Small intestine (tissue), 7 donors: ENCODE measurements around the gene MFSD6. TPM values are rescaled to one million over a fixed set of nuclear protein-coding genes. Genes with fewer than 3 reads are reported as not detected.

Source experiments
- DNase-seq, 2 donors: peaks; one replicate each; pipeline versions ENCODE4 v3.0.0 to v3.0.0-alpha.2; 2013
- FAIRE-seq: peaks from 2 replicates; lab custom pipeline; 2012; peaks lifted over from hg19 to GRCh38; lab: Jason Lieb, UNC
- H3K27ac ChIP-seq, 3 donors: one replicate each; pipeline ENCODE4 v1.5.1; 2013; ENCODE audit warnings: low read length in 2 of 3, mild to moderate bottlenecking in 2 of 3, control low read depth in 1 of 3, inconsistent platforms in 1 of 3, low read depth in 1 of 3, moderate library complexity in 1 of 3
- H3K27me3 ChIP-seq, 3 donors: one replicate each; pipeline ENCODE4 v1.6.1; 2013; ENCODE audit warnings: low read length in 3 of 3, inconsistent platforms in 1 of 3; ENCODE audit not compliant: control insufficient read depth in 3 of 3, insufficient read depth in 3 of 3
- H3K36me3 ChIP-seq, 3 donors: one replicate each; pipeline ENCODE4 v1.6.1; 2013; ENCODE audit warnings: low read length in 3 of 3, inconsistent platforms in 1 of 3, low read depth in 1 of 3, mild to moderate bottlenecking in 1 of 3, moderate library complexity in 1 of 3; ENCODE audit not compliant: control insufficient read depth in 3 of 3, insufficient read depth in 2 of 3
- H3K4me1 ChIP-seq, 3 donors: one replicate each; pipeline ENCODE4 v1.6.1; 2013; ENCODE audit warnings: low read length in 2 of 3, inconsistent platforms in 1 of 3, low read depth in 1 of 3, mild to moderate bottlenecking in 1 of 3, moderate library complexity in 1 of 3; ENCODE audit not compliant: control insufficient read depth in 3 of 3, insufficient read depth in 2 of 3
- H3K4me3 ChIP-seq, 3 donors: one replicate each; pipeline ENCODE4 v1.5.1; 2013; ENCODE audit warnings: low read length in 3 of 3, control low read depth in 1 of 3, inconsistent platforms in 1 of 3, low read depth in 1 of 3, mild to moderate bottlenecking in 1 of 3, moderate library complexity in 1 of 3
- H3K9me3 ChIP-seq, 2 donors: one replicate each; pipeline ENCODE4 v1.6.1; 2013; ENCODE audit warnings: low read depth in 1 of 2, low read length in 1 of 2; ENCODE audit not compliant: control insufficient read depth in 2 of 2, insufficient read depth in 1 of 2
- WGBS, 3 donors: extraction: QIAGEN DNeasy Blood & Tissue Kit; methylation state at CpG; one replicate each; pipeline ENCODE4 v1.1.7; 2013; 5-methylcytosine and 5-hydroxymethylcytosine counted together
- polyA plus RNA-seq, 4 donors: library from polyadenylated mRNA; stranded (reverse) in 3 of 4; unstranded in 1 of 4; fragments of 200-250 nt in 3 of 4; fragments of 120-200 nt in 1 of 4; gene quantifications; one replicate each; pipeline versions ENCODE4 v1.2.1 to v1.2.3, GENCODE V29; 2013
- donor health status: healthy with polysubstance abuse.
- donor health status: control.
- donor health status: control.
- donor health status: Bipolar disorder and iron deficiency.
- donor health status: healthy.

MFSD6 gene
- polyA plus RNA-seq, 4 donors: 5.9 to 24.4 (median 15.1) TPM

DNA sequence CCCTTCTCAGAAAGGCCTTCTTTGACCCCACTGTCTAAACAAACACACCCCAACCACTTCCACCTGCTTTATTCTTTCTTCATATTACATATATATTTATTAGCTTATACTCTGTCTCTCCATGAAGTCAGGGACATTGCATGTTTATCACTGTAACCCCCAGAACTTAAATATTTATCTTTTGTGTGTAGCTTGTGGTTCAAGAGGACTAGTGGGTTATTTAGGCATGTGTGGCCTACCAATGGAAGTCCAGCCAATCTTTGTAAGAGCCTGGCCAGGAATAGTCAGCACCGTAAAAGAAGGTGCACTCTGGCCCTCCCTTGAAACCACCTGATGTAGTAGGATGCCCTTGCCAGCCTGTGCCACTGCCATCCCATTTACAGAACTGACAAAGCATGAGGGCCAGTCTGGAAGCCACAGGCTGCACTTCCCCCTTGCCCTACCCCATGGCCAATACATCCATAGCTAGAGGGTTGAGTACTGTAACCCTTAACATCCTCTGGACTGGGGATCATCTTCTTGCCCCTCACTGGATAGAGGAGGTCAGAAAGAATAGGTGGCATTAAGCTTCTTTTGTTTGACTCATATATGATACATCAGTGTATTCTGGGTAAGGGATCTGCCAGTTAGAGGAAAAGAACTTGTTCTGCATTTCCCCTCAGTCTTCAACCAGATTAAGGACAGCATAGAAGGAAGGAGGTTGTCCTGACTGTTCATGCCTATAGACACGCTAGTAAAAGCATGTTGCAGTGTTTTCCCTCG, 121.5 kb downstream of the MFSD6 start:
- 54 to 80% (median 62%) methylated on average over 3 of the region's 3 CpGs for WGBS, 3 donors
- FAIRE-seq: no peak
- peak overlapping the region in 1 of 3 donors; percentile 37 for H3K27ac ChIP-seq

DNA sequence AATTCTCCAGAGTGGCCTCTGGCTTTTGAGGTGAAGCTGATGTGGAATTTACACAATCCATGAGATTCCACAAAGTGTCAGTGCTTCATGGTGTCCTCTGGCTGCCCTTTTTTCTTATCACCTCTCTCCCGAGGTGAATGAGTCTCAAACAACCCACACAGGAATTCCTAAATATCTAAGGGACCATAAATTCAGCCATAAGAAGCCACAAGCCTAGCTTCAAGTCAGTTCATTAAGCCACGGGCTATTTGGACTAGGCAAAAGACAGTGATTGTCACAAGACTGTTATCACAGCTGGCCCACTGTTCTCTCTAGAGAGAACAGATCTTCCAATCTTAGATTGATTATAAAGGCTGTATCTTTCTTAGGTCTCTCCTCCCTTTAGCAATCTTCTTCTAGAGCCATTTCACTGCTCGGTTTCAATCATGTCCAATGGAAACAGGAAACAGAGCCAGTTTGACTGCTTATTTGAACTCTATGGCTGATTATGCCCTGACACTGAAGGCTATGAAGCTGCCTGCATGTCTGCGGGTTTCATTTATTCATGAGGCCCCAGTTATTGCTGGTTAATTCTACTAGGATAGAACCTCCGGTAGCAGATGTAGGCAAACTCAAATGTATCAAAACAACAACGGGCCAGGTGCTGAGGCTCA, 122.2 kb downstream of the MFSD6 start:
- no peaks in the 10 kb centered on the region for H3K27me3 ChIP-seq
- no peak for FAIRE-seq
- H3K36me3 ChIP-seq: no peaks in the 10 kb centered on the region
- H3K9me3 ChIP-seq: no peaks in the 10 kb centered on the region
- H3K27ac ChIP-seq: peak overlapping the region in 2 of 3 donors; percentile 14 to 37
- H3K4me3 ChIP-seq: no peak overlapping the region
- 28 to 46% (median 45%) methylated on average over 6 of the region's 6 CpGs for WGBS, 3 donors
- peaks cover 5 to 18% (median 10%) of the 10 kb centered on the region in 3 donors for H3K4me1 ChIP-seq
- DNase-seq: peak; percentile 29 to 60

More for the DNA sequence above, 121.5 kb downstream of the MFSD6 start:
- no peaks in the 10 kb centered on the region for H3K36me3 ChIP-seq
- H3K27me3 ChIP-seq: no peaks in the 10 kb centered on the region
- H3K4me1 ChIP-seq: peaks cover 5 to 18% (median 10%) of the 10 kb centered on the region in 3 donors
- H3K9me3 ChIP-seq: no peaks in the 10 kb centered on the region
- DNase-seq: no peak
- no peak overlapping the region for H3K4me3 ChIP-seq

- H3K9me3 ChIP-seq: peaks cover 0 to 6% of the 10 kb centered on the region in 2 donors
- WGBS, 3 donors: 75 to 81% (median 80%) methylated on average over 4 of the region's 4 CpGs
- peaks cover 0 to under 1% (median 0%) of the 10 kb centered on the region in 3 donors for H3K36me3 ChIP-seq
- no peak overlapping the region for H3K27ac ChIP-seq
- no peak overlapping the region for H3K4me3 ChIP-seq
- peaks cover 2 to 18% (median 4%) of the 10 kb centered on the region in 3 donors for H3K4me1 ChIP-seq
- FAIRE-seq (no peak), DNase-seq (no peak)
- H3K27me3 ChIP-seq: no peaks in the 10 kb centered on the region
Observed at GRCh38 chr2:190532581-190532980, 124.4 kb downstream of the MFSD6 start.

GRCh38 chr2:190533175-190533967, 125.2 kb downstream of the MFSD6 start:
- H3K4me3 ChIP-seq: peak overlapping the region in 2 of 3 donors; percentile 72
- DNase-seq (no peak), FAIRE-seq (no peak)
- peak overlapping the region; percentile 87 to 98 (median 89) for H3K27ac ChIP-seq
- no peaks in the 10 kb centered on the region for H3K27me3 ChIP-seq
- peaks cover 0 to 2% (median 0%) of the 10 kb centered on the region in 3 donors for H3K36me3 ChIP-seq
- WGBS, 3 donors: 40 to 62% (median 44%) methylated on average over 10 of the region's 10 CpGs
- peaks cover 0 to 10% of the 10 kb centered on the region in 2 donors for H3K9me3 ChIP-seq
- H3K4me1 ChIP-seq: peaks cover 2 to 17% (median 3%) of the 10 kb centered on the region in 3 donors

GRCh38 chr2:190533968-190534309, 125.8 kb downstream of the MFSD6 start:
- peaks cover 0 to 2% (median 0%) of the 10 kb centered on the region in 3 donors for H3K36me3 ChIP-seq
- peaks cover 0 to 13% (median 2%) of the 10 kb centered on the region in 3 donors for H3K4me1 ChIP-seq
- WGBS, 3 donors: 1 to 6% (median 3%) methylated on average over 13 of the region's 13 CpGs
- peak overlapping the region; percentile 87 to 98 (median 89) for H3K27ac ChIP-seq
- FAIRE-seq (no peak), DNase-seq (peak; percentile 63 to 69)
- peak overlapping the region; percentile 72 to 81 (median 72) for H3K4me3 ChIP-seq
- peaks cover 0 to 10% of the 10 kb centered on the region in 2 donors for H3K9me3 ChIP-seq
- H3K27me3 ChIP-seq: no peaks in the 10 kb centered on the region

DNA sequence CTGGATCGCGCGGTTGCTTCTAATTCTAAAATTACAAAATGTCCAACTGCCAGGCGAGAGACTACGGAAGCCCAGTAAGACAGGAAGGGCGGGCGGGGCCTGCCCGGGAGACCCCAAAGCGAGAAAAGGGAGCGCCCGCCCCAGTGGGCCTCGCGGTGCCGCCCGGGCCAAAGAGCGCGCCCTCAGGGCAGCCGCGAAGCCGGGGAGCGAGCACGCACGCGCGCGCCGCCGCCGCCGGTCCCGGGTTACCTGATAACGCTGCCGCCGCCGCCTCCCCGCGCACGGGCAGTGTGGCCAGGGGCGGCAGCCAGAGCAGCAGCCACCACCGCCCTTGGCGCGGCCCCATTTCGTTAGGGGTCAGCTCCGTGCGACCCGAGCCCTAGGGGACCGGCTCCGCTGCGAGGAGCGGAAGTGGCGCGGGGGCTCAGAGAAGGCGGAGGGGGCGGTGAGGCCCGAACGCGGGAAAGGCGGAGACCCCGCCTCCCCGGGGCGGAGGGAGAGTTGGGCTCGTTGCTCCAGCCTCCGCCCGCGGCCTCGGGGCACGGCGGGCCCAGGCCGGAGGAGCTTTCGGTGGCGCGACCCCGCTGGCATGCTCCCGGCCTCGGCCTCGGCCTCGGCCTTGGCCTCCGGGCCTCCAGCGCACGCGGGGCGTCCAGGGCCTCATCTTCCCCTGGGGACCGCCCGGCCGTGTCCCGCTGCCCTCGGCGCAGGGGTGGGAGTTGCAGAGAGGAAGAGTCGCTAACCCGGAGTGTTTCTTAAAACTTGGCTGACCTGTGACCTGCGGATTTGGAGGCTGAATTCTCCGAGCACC, 126.4 kb downstream of the MFSD6 start, which contains the start of gene NEMP2:
Gene NEMP2, minus strand, starts transcription at position 413 of the 811 bp plus-strand sequence. Its CDS starts 67 bp downstream, at position 346.
- DNase-seq (peak; percentile 84 to 92), FAIRE-seq (no peak)
- Histone ChIP-seq H3K4me1 (peaks cover 0 to 13% (median 0%) of the 10 kb centered on the region in 3 donors), H3K27me3 (no peaks in the 10 kb centered on the region), H3K27ac (peak within 1 kb of the TSS; percentile 87 to 98 (median 89)), H3K9me3 (peaks cover 0 to 10% of the 10 kb centered on the region in 2 donors), H3K4me3 (peak within 1 kb of the TSS; percentile 72 to 81 (median 72)), H3K36me3 (peaks cover 0 to 2% (median 0%) of the 10 kb centered on the region in 3 donors)
- WGBS, 3 donors: 0 to 2% (median 0%) methylated on average over 65 to 92 of the region's 92 CpGs

GRCh38 chr2:190535121-190535439, 126.9 kb downstream of the MFSD6 start:
- H3K36me3 ChIP-seq: peaks cover 0 to 2% (median 0%) of the 10 kb centered on the region in 3 donors
- no peak for FAIRE-seq
- peaks cover 0 to 11% (median 0%) of the 10 kb centered on the region in 3 donors for H3K4me1 ChIP-seq
- peaks cover 0 to 11% of the 10 kb centered on the region in 2 donors for H3K9me3 ChIP-seq
- peak overlapping the region; percentile 72 to 81 (median 72) for H3K4me3 ChIP-seq
- no peaks in the 10 kb centered on the region for H3K27me3 ChIP-seq
- peak overlapping the region; percentile 87 to 98 (median 89) for H3K27ac ChIP-seq
- WGBS, 3 donors: 1 to 2% (median 1%) methylated on average over 7 of the region's 7 CpGs
- no peak for DNase-seq
